22Rv1 (cell line): ENCODE results near the gene FTSJ1.

Source experiments
- H3K27ac ChIP-seq: fragments of 450-650 bp; 2 replicates; pipeline ENCODE4 v1.5.1; 2017
- ZFX ChIP-seq: fragments of 450-650 bp; IDR thresholded peaks from 2 replicates; pipeline ENCODE4 v1.6.1; 2017; ENCODE audit warnings: antibody characterized with exemption, borderline replicate concordance
- TF ChIP-seq, protein P1 (sequence below): fragments of 450-650 bp; IDR thresholded peaks from 2 replicates; pipeline ENCODE4 v1.5.1; 2017; ENCODE audit warnings: mild to moderate bottlenecking

The FTSJ1 gene

DNA sequence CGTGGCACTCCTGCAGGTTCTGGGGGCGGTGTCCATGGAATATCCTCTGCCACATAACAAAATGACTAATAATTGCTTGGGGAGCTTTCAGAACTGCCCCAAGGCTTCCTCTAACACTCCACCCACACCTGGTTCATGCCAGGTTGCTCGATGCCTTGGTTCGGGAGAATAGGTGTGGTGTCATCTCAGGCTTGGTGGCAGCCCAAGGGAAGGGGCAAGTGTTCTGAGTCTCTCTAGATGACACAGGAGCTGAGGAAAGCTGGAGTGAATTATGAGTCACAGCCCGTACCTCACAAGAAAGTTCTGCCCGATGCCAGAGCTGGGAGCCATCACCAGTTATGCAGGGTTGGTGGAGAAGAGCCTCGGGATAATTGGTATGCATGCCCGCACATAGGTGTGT is 14.7 kb downstream of the FTSJ1 start:
- no peak overlapping the region for H3K27ac ChIP-seq
- TF ChIP-seq ZFX, result no peak
- TF ChIP-seq, protein P1, sequence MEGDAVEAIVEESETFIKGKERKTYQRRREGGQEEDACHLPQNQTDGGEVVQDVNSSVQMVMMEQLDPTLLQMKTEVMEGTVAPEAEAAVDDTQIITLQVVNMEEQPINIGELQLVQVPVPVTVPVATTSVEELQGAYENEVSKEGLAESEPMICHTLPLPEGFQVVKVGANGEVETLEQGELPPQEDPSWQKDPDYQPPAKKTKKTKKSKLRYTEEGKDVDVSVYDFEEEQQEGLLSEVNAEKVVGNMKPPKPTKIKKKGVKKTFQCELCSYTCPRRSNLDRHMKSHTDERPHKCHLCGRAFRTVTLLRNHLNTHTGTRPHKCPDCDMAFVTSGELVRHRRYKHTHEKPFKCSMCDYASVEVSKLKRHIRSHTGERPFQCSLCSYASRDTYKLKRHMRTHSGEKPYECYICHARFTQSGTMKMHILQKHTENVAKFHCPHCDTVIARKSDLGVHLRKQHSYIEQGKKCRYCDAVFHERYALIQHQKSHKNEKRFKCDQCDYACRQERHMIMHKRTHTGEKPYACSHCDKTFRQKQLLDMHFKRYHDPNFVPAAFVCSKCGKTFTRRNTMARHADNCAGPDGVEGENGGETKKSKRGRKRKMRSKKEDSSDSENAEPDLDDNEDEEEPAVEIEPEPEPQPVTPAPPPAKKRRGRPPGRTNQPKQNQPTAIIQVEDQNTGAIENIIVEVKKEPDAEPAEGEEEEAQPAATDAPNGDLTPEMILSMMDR, result no peak

DNA sequence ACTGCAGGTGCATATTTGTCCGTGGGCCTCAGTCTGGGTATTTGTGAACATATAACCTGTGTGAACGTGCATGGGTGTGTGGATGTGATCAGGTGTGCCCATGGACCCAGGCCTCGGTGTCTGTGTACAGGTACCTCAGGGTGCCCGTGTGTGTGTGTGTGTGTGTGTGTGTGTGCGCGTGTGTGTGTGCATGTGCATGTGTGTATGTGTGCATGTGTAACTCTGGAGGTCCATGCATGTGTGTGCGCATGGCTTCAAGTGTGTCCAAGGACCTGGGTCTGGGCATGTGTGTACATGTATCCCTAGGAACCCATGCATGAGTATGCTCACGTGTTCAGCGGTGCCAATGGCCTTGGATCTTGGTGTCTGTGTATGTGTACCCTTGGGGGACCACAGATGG is 15.8 kb downstream of the FTSJ1 start:
- H3K27ac ChIP-seq, result no peak overlapping the region
- no peak for TF ChIP-seq ZFX
- TF ChIP-seq, protein P1, result no peak

DNA sequence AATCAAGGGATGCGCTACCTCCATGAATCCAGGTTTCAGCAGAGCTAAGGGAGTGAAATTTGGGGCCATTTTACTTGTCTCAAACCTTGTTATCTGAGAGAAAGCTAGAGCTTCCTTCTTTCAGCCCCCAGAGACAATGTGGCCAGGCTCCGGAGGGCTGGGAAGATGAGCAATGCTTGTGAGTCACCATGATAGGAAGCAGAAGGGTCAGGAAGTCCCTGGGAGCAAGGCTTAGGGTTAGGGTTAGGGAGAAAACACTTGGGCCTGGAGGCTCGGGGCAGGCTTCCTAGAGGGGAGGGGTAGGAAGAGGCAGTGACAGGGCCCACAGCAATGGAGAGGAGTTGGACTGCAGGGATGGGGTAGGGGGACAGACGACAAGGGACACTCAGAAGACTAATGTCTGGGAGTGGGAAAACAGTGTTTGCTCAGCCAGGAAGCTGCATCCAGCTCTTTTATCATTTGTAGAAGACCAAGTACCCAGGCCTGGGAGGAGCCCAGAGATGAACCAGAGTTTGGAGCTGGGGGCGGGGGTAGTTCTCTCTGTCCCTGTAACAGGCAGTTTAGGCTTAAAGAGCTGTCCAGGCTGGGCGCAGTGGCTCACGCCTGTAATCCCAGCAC is 16.4 kb downstream of the FTSJ1 start:
- TF ChIP-seq ZFX, result no peak
- TF ChIP-seq, protein P1, result no peak
- no peak overlapping the region for H3K27ac ChIP-seq

DNA sequence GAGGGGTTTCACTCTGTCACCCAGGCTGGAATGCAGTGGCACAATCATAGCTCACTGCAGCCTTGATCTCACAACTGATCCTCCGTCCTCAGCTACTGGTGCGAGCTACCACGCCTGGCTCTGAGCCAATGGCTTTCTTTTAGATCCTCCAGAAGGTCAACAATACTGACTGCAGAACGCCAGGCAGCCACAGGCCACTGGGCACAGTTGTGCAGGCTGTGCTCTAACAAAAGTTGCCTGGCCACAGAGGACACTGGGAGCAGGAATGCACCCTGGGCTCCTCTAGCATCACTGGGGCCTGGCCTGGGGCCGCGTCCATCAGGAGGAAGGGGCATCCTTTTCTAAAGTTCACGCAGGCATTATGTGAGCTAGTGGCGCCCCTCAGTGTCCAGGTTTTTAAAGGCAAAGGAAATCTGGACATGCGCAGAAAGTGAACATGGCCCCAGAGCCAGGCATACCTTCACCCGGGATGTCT is 17.9 kb downstream of the FTSJ1 start:
- no peak overlapping the region for H3K27ac ChIP-seq
- no peak for TF ChIP-seq ZFX
- TF ChIP-seq, protein P1, result peak; percentile 57

DNA sequence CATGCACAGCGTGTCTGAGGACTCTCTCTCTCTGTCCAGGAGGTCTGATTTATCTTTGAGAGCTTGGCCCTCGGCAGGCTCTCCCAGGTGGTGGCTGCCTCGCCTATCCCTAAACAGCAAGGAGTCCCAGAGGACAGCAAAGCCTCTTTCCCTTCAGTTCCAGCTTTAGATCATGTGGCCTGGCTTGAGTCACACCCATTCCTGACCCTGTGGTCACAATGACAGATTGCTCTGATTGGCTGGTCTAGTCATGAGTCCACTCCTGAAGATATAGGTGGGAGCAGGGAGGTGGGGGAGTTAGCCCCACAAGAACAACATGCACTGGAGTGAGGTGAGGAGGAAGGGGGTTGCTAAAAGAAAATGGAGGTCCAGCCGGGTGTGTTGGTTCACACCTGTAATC is 20.7 kb downstream of the FTSJ1 start:
- H3K27ac ChIP-seq, result no peak overlapping the region
- TF ChIP-seq, protein P1, result no peak
- no peak for TF ChIP-seq ZFX

DNA sequence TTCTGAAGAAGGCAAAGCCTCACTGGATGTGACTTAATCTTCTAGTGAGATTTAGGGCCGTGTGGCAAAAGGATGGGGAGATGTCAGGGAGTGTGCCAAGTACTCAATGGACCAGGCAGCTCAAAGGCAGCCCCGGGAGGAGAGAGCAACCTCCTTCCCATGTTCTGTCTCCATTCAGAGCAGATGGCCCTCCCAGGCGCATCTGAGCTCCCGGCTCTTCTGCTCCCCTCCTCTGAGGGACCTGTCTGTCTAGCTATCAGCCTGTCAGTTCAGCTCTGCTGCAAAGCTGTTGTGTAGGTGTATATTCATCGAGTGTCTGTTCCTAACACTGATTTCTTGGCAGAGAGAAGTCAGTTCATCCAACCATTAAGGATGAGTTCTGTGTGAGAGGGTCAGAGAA is 21.9 kb downstream of the FTSJ1 start:
- TF ChIP-seq, protein P1, result no peak
- TF ChIP-seq ZFX, result no peak

DNA sequence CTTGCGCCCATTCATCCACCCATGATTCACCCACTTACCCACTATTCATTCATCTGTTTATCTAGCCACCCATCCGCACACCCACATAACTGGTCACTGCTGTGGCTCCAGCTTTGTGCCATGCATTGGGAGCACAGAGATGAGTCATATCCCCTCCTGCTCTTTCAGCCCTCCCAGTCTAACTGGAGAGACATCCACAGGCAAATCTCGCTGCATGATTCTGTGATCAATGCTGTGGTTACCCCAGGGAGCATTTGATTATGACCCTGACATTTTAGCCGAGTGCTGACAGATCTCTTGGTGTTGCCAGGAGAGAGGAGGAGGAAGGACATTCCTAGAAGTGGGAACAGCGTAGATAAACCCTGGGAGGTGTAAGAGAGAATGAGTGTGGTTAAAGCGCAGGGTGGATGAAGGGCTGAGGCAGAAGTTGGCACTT is 22.4 kb downstream of the FTSJ1 start:
- no peak overlapping the region for H3K27ac ChIP-seq
- TF ChIP-seq ZFX, result no peak
- TF ChIP-seq, protein P1, result no peak

More for the DNA sequence above, 21.9 kb downstream of the FTSJ1 start:
- no peak overlapping the region for H3K27ac ChIP-seq
